Esophagus squamous epithelium (tissue), 4 donors: ENCODE data around the gene CUEDC1.

ENCODE experiments used
- CTCF ChIP-seq, 6 experiments: fragments of 450-650 bp in 4 of 6; fragments of 200-600 bp in 2 of 6; sonication (generic) in 2 of 6; IDR thresholded peaks; one replicate each; pipeline ENCODE4 v1.5.1; 2016 to 2019; ENCODE audit warnings: antibody characterized with exemption in 6 of 6, mild to moderate bottlenecking in 4 of 6, moderate library complexity in 4 of 6
- POLR2A ChIP-seq, 4 donors: fragments of 450-650 bp; IDR thresholded peaks; one replicate each; pipeline ENCODE4 v1.6.1; 2017; ENCODE audit warnings: antibody characterized with exemption in 4 of 4, mild to moderate bottlenecking in 4 of 4, moderate library complexity in 3 of 4

- TF ChIP-seq CTCF (IDR thresholded peaks at IDR 0.05): no peak
- TF ChIP-seq POLR2A (IDR thresholded peaks at IDR 0.05): no peak
These were observed 75.1 kb downstream of the CUEDC1 start for GRCh38 chr17:57880086-57880456.
